Thyroid gland (tissue), 4 donors: Measurements from ENCODE around the gene FOXP1.

Experiments used
- CTCF ChIP-seq, 6 experiments: fragments of 200-600 bp in 3 of 6; fragments of 450-650 bp in 3 of 6; sonication (generic) in 3 of 6; IDR thresholded peaks; one replicate each; pipeline ENCODE4 v1.5.1; 2016 to 2019; ENCODE audit warnings: antibody characterized with exemption in 6 of 6, mild to moderate bottlenecking in 2 of 6, inconsistent platforms in 1 of 6, moderate library complexity in 1 of 6
- POLR2A ChIP-seq, 2 donors: fragments of 450-650 bp; IDR thresholded peaks; one replicate each; pipeline ENCODE4 v1.6.1; 2017; ENCODE audit warnings: antibody characterized with exemption in 2 of 2, mild to moderate bottlenecking in 2 of 2, moderate library complexity in 1 of 2

GRCh38 chr3:71339049-71339448, 244.5 kb downstream of the FOXP1 start:
- TF ChIP-seq CTCF (IDR thresholded peaks at IDR 0.05) (no peak), POLR2A (IDR thresholded peaks at IDR 0.05) (no peak)
